ENCODE results near the gene SMURF1.

The SMURF1 gene

GRCh38 chr7:99027241-99027640 lies 116.7 kb downstream of the SMURF1 start:
- DNase-seq: no peak

- no peak for DNase-seq
Measured at GRCh38 chr7:99024066-99024465, 119.8 kb downstream of the SMURF1 start.

DNA sequence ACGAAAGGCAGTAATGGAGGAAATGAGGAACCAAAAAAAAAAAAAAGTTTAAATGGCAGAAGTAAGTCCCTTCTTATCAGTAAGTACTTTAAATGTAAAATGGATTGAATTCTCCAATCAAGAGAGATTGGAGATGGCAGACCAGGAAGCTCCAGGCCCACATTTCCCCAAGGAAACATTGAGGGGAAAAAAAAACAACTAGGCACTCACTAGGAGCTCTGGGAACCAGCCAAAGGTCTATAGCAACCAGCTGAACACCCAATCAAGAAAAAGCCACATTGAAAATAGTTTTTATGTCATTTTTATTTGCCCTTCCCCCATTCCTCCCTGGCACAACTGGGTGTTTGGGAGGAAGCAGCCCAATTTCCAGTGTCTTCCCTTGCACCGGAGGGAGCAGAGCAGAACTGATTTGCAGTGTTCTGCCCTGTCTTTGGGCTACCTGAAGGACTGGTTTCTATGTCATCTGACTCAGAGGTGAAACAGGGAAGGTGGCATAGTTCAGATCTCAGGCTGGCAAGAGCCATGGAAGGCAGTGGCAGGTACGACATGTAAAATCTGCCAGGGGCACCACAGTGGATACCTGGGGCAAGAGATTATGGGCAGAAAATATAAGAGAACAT lies 121.9 kb downstream of the SMURF1 start:
- no peak for DNase-seq

GRCh38 chr7:99020413-99020715 lies 123.5 kb downstream of the SMURF1 start:
- no peak for DNase-seq

- DNase-seq: no peak
Measured at GRCh38 chr7:99019523-99020412, 124.1 kb downstream of the SMURF1 start.

- no peak for DNase-seq
Measured at GRCh38 chr7:99016196-99016595, 127.7 kb downstream of the SMURF1 start.

GRCh38 chr7:99014113-99014985 lies 129.6 kb downstream of the SMURF1 start:
- no peak for DNase-seq

- DNase-seq: no peak
Measured at GRCh38 chr7:99013266-99014112, 130.4 kb downstream of the SMURF1 start.

DNA sequence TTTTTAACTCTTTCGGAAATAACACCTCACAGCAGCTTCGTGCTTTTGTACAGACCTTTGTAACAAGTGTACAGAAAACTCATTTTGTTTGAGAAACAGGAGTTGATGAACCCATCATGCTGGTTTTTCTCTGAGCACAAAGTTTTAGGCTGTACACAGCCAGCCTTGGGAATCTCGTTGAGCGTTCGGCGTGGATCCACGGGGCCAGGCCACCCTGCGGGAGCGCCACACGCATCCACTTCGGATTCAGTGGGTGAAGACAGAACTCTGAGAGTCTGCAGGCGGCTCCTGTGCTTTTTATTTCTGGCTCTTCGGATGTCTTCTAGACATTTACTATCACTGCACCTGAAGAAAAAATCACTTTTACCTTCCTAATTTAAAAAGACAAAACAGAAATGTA lies 131.2 kb downstream of the SMURF1 start:
- no peak for DNase-seq

GRCh38 chr7:99011706-99012404 lies 132.1 kb downstream of the SMURF1 start:
- DNase-seq: no peak

- no peak for DNase-seq
Measured at GRCh38 chr7:99011341-99011705, 132.6 kb downstream of the SMURF1 start.

GRCh38 chr7:99010281-99010680 lies 133.6 kb downstream of the SMURF1 start:
- DNase-seq: no peak

GRCh38 chr7:99008921-99009530 lies 134.9 kb downstream of the SMURF1 start:
- DNase-seq: no peak

- DNase-seq: no peak
Measured at GRCh38 chr7:99008181-99008631, 135.7 kb downstream of the SMURF1 start.

DNA sequence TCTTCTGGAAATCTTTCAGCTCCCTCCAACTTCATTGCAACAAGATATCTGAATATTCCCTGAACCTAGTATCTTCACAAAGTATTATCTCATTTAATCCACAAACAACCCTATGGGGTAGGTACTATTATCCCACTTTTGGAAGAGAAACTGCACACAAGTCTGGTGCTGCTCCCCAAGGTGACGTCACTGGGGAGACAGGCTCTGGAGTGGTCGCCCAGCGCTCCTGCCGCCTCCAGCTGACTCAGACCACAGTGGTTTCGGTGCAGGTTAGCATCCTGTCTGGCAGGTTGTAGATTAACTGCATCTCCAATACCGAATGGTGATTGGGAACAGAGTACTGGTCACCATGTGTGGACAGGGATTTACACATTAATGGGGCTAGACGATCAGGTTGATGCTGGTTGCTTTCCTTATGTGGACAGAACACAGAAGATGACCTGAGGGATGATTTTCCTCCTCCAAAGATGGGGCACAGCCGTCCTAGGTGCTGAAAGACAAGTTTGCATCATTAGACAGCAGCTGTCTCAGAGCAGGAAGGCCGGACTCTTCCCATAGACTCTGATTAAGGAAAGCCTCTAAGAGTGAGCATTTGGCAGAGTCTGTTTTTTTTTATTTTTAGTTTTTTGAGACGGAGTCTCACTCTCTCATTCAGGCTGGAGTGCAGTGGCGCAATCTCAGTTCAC lies 137.0 kb downstream of the SMURF1 start:
- no peak for DNase-seq

DNA sequence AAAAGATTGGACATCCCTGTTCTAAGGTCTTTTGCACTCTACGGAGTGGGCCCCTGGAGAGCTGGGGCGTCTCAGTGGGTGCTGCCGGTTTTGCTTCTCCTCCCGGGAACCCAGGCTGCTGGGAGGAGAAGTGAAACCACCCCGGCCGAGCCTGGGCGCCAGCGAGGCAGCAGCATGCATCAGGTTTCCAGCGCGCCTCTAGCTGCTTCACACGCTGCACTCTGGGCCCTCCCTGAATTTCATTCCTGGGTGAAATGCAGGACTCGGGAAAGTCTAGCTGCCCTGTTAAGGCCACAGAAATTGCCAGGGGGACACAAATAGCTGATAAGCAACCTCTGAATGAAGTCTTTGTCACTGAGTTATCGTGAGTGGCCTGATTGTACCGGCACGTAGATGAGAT lies 138.1 kb downstream of the SMURF1 start:
- no peak for DNase-seq

DNA sequence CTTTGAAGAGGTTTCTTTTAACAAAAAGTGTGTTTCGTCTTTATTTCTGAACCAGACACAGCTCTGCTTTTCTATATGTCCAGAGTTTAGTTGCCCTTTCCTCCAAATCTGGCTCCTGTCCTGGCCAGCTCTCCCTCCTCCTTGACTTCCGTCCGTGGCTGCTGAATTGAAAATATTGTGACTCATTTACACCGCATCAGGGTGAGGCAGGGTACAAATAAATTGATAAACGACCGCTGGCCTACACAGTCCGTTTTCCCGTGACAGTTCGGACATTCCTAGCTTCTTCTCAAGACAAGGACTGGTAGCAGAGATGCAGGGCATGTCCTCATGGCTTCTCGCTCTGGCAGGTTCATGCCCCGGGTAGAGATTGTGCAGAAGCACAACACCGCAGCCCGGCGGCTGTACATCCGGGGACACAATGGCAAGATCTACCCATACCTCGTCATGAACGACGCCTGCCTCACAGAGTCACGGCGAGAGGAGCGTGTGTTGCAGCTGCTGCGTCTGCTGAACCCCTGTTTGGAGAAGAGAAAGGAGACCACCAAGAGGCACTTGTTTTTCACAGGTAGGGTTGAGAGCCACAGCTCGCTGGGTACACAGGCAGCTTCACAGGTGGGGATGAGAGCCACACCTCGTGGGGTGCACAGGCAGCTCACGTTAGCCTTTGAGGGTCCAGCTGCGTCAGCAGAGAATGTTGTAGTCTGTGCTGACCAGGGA lies 139.0 kb downstream of the SMURF1 start:
- DNase-seq: no peak

- no peak for DNase-seq
Measured at GRCh38 chr7:99004216-99004615, 139.7 kb downstream of the SMURF1 start.

DNA sequence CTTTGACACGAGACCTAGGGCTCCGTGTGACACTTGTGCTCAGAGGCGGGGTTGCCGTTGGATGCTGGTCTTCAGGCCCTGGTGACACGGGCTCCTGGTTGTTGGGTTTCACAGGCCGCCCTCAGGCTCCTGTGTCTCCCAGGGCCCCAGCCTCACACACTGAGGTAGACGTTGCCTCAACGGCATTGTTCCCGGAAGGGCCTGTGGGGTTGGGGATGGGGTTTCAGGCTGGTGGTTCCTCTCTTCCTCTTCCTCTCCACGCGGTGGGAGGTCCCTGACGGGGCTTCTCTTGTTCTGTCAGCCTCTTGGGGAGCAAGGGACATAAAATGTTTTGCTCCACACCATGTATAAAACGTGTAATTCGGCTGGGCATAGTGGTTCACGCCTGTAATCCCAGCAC lies 140.5 kb downstream of the SMURF1 start:
- no peak for DNase-seq

DNA sequence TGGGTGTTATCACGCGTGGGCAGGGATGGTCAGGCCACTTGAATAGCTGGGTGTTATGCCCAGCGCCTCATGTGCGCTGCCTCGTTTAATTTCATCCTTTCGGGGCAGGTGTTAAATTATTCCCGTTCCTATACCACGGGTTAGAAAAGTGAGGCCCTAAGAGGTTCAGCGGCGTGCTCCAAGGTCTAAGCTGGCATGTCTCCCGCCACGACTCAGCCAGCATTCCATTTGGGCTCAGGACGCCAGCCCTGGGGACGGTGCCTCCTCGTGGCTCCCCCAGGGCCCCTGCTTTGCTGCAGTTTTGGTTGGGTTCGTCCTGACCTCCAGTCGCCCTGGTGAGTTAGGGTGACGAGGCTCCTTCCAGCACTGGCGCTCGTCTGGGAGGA lies 141.1 kb downstream of the SMURF1 start:
- DNase-seq: no peak

Measured in central memory CD4-positive, alpha-beta T cell (primary cell).